BE2C (cell line): ENCODE results near the gene NF1.

ENCODE experiments used
- DNase-seq: peaks from one replicate; pipeline ENCODE4 v3.0.0-alpha.2; 2020
- H3K27me3 ChIP-seq: fragments of 250-450 bp; sonication (Bioruptor Pico); 2 replicates; pipeline ENCODE4 v1.5.1; 2020; ENCODE audit warnings: mild to moderate bottlenecking
- H3K36me3 ChIP-seq: fragments of 250-450 bp; sonication (Bioruptor Pico); 2 replicates; pipeline ENCODE4 v1.5.1; 2020; ENCODE audit warnings: mild to moderate bottlenecking
- H3K4me1 ChIP-seq: fragments of 250-450 bp; sonication (Bioruptor Pico); 2 replicates; pipeline ENCODE4 v1.5.1; 2020
- H3K4me3 ChIP-seq: 2 replicates; pipeline ENCODE4 v1.5.1; 2011; ENCODE audit warnings: low read depth, low read length
- H3K9me3 ChIP-seq: fragments of 250-450 bp; sonication (Bioruptor Pico); 2 replicates; pipeline ENCODE4 v1.5.1; 2020
- TF ChIP-seq, protein P1 (sequence below): IDR thresholded peaks from 2 replicates; pipeline ENCODE4 v1.5.1; 2012; ENCODE audit warnings: mild to moderate bottlenecking, low read depth, low read length

NF1 gene

GRCh38 chr17:31394544-31394943 lies 299.8 kb downstream of the NF1 start:
- H3K36me3 ChIP-seq = no peaks in the 10 kb centered on the region
- TF ChIP-seq, protein P1, sequence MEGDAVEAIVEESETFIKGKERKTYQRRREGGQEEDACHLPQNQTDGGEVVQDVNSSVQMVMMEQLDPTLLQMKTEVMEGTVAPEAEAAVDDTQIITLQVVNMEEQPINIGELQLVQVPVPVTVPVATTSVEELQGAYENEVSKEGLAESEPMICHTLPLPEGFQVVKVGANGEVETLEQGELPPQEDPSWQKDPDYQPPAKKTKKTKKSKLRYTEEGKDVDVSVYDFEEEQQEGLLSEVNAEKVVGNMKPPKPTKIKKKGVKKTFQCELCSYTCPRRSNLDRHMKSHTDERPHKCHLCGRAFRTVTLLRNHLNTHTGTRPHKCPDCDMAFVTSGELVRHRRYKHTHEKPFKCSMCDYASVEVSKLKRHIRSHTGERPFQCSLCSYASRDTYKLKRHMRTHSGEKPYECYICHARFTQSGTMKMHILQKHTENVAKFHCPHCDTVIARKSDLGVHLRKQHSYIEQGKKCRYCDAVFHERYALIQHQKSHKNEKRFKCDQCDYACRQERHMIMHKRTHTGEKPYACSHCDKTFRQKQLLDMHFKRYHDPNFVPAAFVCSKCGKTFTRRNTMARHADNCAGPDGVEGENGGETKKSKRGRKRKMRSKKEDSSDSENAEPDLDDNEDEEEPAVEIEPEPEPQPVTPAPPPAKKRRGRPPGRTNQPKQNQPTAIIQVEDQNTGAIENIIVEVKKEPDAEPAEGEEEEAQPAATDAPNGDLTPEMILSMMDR = no peak
- no peak for DNase-seq
- H3K4me1 ChIP-seq = no peaks in the 10 kb centered on the region
- no peaks in the 10 kb centered on the region for H3K27me3 ChIP-seq
- no peak overlapping the region for H3K4me3 ChIP-seq
- no peaks in the 10 kb centered on the region for H3K9me3 ChIP-seq

- Histone ChIP-seq H3K27me3 (no peaks in the 10 kb centered on the region), H3K9me3 (no peaks in the 10 kb centered on the region), H3K4me1 (no peaks in the 10 kb centered on the region), H3K36me3 (no peaks in the 10 kb centered on the region), H3K4me3 (no peak overlapping the region)
- TF ChIP-seq, protein P1 = no peak
- DNase-seq = no peak
These were observed 302.6 kb downstream of the NF1 start for GRCh38 chr17:31397256-31397939.

DNA sequence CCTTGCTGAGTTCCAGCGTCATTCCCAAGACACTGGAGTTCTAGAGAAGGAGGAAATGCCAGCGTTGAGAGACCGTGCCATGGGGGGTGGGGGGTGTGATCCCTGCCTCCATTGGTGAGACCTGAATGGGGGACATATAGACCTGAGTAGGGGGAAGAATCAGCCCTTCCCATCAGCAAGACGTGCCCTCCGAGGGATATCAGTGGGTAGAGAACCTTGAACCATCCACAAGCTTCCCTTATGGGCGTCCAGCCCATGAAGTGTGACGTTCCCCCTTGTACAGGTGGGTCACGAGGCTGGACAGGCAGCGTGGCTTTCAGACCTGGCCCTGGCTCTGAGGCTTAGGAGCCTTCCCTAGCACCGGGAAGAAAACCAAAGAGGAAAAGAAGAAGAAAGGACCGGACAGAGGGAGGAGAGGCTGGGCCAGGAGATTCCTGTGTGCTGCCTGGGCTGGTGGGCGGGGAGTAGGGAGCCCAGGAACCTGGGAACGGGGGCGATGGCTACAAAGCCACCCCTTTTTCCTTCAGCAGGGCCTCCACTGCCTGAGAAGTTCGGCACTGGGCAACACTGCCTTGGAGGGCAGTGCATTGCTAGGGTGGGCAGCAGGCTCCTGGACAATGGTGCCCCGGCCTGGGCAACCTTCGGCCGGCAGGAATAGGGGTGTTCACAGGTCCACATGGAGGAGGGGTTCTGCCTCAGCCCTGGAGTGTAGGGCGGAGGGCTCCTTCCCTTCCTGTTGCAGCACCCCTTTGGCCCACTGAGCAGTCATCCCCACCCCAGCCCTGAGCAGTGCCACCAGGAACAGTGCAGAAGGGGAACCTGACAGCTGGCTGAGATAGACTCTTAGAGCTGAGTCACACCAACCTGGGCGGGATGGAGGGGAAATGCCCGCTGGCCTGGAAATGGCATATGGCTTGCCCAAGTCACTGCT lies 303.9 kb downstream of the NF1 start:
- H3K4me1 ChIP-seq = no peaks in the 10 kb centered on the region
- no peak for DNase-seq
- H3K9me3 ChIP-seq = no peaks in the 10 kb centered on the region
- no peaks in the 10 kb centered on the region for H3K36me3 ChIP-seq
- no peaks in the 10 kb centered on the region for H3K27me3 ChIP-seq
- H3K4me3 ChIP-seq = no peak overlapping the region
- TF ChIP-seq, protein P1 = no peak

DNA sequence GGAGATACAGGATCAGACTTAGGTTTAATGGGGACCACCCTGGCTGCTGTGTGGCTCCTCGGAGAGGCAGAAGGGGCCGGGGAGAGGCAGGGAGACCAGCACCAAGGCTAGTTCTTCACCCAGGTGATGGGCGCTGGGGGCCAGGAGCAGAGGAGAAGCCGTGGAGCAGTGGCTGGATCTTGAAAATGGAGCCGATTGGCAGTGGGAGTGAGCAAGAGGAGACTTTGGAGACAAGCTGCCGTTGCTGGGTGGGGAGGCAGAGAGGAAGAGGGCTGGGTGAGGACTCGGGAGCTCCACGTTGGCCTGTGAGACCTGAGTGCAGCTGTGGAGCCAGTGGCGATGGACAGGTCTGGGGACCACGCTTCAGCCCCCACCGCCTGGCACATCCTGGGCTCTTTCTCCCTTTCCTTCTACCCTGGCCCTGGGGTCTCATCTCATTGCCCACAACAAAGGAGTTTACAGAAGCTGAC lies 305.7 kb downstream of the NF1 start:
- TF ChIP-seq, protein P1 = no peak
- Histone ChIP-seq H3K4me1 (no peaks in the 10 kb centered on the region), H3K27me3 (no peaks in the 10 kb centered on the region), H3K9me3 (no peaks in the 10 kb centered on the region), H3K4me3 (no peak overlapping the region), H3K36me3 (no peaks in the 10 kb centered on the region)
- no peak for DNase-seq

GRCh38 chr17:31401456-31402254 lies 306.9 kb downstream of the NF1 start:
- no peaks in the 10 kb centered on the region for H3K27me3 ChIP-seq
- H3K4me1 ChIP-seq = no peaks in the 10 kb centered on the region
- TF ChIP-seq, protein P1 = no peak
- DNase-seq = no peak
- no peaks in the 10 kb centered on the region for H3K9me3 ChIP-seq
- no peaks in the 10 kb centered on the region for H3K36me3 ChIP-seq
- H3K4me3 ChIP-seq = no peak overlapping the region
